Breast epithelium (tissue), 4 donors: ENCODE results near the gene S100A1. TPM values are rescaled to one million over a fixed set of nuclear protein-coding genes. Genes with fewer than 3 reads are reported as not detected.

Experiments
- DNase-seq, 2 donors: peaks; one replicate each; pipeline ENCODE4 v3.0.0-alpha.2; 2019; ENCODE audit warnings: low spot score in 2 of 2
- H3K27ac ChIP-seq, 2 donors: fragments of 200-600 bp; sonication (generic) in 1 of 2; one replicate each; pipeline ENCODE4 v1.5.1; 2016 to 2019; ENCODE audit warnings: mild to moderate bottlenecking in 1 of 2
- H3K27me3 ChIP-seq, 2 donors: fragments of 200-600 bp; sonication (generic) in 1 of 2; one replicate each; pipeline versions ENCODE4 v1.5.1 to v1.6.0; 2017 to 2019; ENCODE audit warnings: control low read depth in 1 of 2, mild to moderate bottlenecking in 1 of 2
- H3K36me3 ChIP-seq: fragments of 200-600 bp; one replicate; pipeline ENCODE4 v1.5.1; 2019
- H3K4me1 ChIP-seq, 2 donors: fragments of 200-600 bp; sonication (generic); one replicate each; pipeline ENCODE4 v1.5.1; 2016 to 2019; ENCODE audit warnings: control low read depth in 1 of 2
- H3K4me3 ChIP-seq, 3 donors: fragments of 200-600 bp; sonication (generic); 1 replicate in 2 of 3; 2 replicates in 1 of 3; pipeline ENCODE4 v1.5.1; 2016 to 2019; ENCODE audit warnings: mild to moderate bottlenecking in 3 of 3, moderate library complexity in 2 of 3
- H3K9me3 ChIP-seq, 2 donors: fragments of 200-600 bp; sonication (generic) in 1 of 2; one replicate each; pipeline ENCODE4 v1.5.1; 2016 to 2019; ENCODE audit warnings: control low read depth in 1 of 2
- CTCF ChIP-seq, 3 donors: fragments of 450-650 bp; IDR thresholded peaks; one replicate each; pipeline ENCODE4 v1.5.1; 2016 to 2017; ENCODE audit warnings: antibody characterized with exemption in 3 of 3, mild to moderate bottlenecking in 3 of 3, moderate library complexity in 3 of 3
- POLR2A ChIP-seq: fragments of 450-650 bp; IDR thresholded peaks from one replicate; pipeline ENCODE4 v1.6.1; 2016; ENCODE audit warnings: antibody characterized with exemption, mild to moderate bottlenecking, moderate library complexity
- POLR2AphosphoS5 ChIP-seq, 3 donors: sonication (generic); formaldehyde crosslinking; IDR thresholded peaks; one replicate each; pipeline ENCODE4 v1.6.1; 2017; ENCODE audit warnings: antibody characterized with exemption in 3 of 3
- intact Hi-C: fragments of 100-400 bp; cut with DNase I; formaldehyde crosslinking; loops from one replicate; pipeline ENCODE4 v1.15.1; 2023; ENCODE audit warnings: low total_unique reads
- total RNA-seq, 3 donors: library from RNA; depleted of rRNA; stranded (reverse); fragments of >200 nt; gene quantifications; one replicate each; pipeline ENCODE4 v1.1.0, GENCODE V29; 2016

Gene S100A1
- total RNA-seq, 3 donors from 2014 or later = 6.1 to 40.0 (median 28.5) TPM

DNA sequence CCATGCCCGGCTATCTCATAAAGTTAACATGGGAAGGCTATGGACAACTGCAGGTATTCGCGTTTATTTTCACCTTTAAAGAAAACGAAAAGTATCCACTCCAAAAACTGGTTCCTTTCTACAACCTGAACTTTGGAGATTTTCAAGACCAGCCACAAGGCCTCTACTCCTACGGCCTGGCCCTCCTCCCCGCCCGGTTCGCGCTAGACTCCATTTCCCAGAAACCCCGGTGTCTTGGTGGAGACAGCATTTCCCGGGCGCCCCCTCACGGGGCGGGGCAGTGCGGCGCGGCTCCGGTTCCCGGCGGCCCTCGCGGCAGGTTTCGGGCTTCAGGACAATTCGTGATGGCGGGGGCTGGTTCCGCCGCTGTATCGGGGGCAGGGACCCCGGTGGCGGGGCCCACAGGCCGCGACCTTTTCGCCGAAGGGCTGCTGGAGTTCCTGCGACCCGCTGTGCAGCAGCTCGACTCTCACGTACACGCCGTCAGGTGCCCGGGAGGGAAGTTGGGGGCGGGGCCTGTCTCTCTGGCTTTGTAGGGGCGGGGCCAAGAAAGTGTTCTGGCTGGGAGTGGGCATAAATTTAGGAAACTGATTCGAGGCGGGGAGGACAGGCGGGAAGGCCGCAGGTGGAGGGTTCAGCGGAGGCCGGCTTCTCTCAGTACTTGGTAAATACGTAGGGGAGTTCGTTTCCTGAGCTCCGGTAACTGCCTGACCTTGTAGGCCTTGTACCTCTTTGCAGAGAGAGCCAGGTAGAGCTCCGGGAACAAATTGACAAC is 30.4 kb downstream of the S100A1 start, which contains the start of gene SNAPIN:
TSS of gene SNAPIN (plus strand) at position 304 of the 775 bp plus-strand sequence. CDS start at position 345, 41 bp downstream.
- H3K4me3 ChIP-seq = peak within 1 kb of the TSS; percentile 67 to 88 (median 76)
- TF ChIP-seq POLR2AphosphoS5 (IDR thresholded peaks at IDR 0.05) (peak; percentile 88 to 90 (median 89)), CTCF (IDR thresholded peaks at IDR 0.05) (peak in 1 of 3 donors; percentile 4), POLR2A (peak; percentile 69)
- peaks cover 5% of the 10 kb centered on the region for H3K36me3 ChIP-seq
- peak; percentile 88 to 92 for DNase-seq
- no peaks in the 10 kb centered on the region for H3K9me3 ChIP-seq
- peaks cover 0 to 4% of the 10 kb centered on the region in 2 donors for H3K4me1 ChIP-seq
- intact Hi-C loops = no loop called here
- H3K27me3 ChIP-seq = no peaks in the 10 kb centered on the region
- peak within 1 kb of the TSS; percentile 93 to 99 for H3K27ac ChIP-seq

GRCh38 chr1:153659175-153659534 is 30.9 kb downstream of the S100A1 start:
- intact Hi-C loops = no loop called here
- H3K36me3 ChIP-seq = peaks cover 6% of the 10 kb centered on the region
- TF ChIP-seq POLR2A (no peak), POLR2AphosphoS5 (IDR thresholded peaks at IDR 0.05) (no peak), CTCF (IDR thresholded peaks at IDR 0.05) (no peak)
- peak overlapping the region; percentile 93 to 99 for H3K27ac ChIP-seq
- no peak for DNase-seq
- H3K9me3 ChIP-seq = no peaks in the 10 kb centered on the region
- no peaks in the 10 kb centered on the region for H3K27me3 ChIP-seq
- peaks cover 0 to 4% of the 10 kb centered on the region in 2 donors for H3K4me1 ChIP-seq
- peak overlapping the region; percentile 67 to 88 (median 76) for H3K4me3 ChIP-seq

- DNase-seq = no peak
- intact Hi-C loops = no loop called here
- H3K36me3 ChIP-seq = peaks cover 11% of the 10 kb centered on the region
- peaks cover 0 to 4% of the 10 kb centered on the region in 2 donors for H3K4me1 ChIP-seq
- TF ChIP-seq CTCF (IDR thresholded peaks at IDR 0.05) (no peak), POLR2A (no peak), POLR2AphosphoS5 (IDR thresholded peaks at IDR 0.05) (no peak)
- peak overlapping the region; percentile 93 to 99 for H3K27ac ChIP-seq
- H3K9me3 ChIP-seq = no peaks in the 10 kb centered on the region
- peak overlapping the region in 2 of 3 donors; percentile 67 to 88 for H3K4me3 ChIP-seq
- no peaks in the 10 kb centered on the region for H3K27me3 ChIP-seq
These were observed 31.4 kb downstream of the S100A1 start for GRCh38 chr1:153659656-153660055.

DNA sequence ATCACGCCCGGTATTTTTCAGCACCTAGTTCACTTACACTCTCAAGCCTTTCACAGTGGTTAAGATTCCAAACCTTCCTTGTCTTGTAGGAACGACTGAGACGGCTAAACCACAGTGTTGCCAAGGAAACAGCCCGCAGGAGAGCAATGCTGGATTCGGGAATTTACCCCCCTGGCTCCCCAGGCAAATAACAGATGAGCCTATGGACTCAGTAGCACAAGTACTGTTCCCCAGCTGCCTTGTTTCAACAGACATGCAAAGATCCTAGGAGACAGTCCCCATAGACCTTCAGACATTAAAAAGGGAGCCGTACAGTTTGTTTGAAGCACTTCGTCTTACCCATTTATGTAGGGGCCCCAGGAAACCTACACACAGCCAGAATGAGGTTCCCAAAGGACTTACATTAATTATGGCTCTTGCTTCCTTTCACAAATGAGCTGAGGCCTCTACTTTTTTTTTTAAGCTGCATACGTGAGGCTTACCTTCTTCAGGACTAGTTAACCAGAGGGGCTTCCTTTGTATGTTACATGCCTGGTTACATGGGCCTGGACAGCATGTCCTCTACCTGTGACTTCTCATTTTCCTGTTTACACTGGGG is 33.0 kb downstream of the S100A1 start:
- H3K9me3 ChIP-seq = no peaks in the 10 kb centered on the region
- TF ChIP-seq POLR2A = no peak
- no peak for TF ChIP-seq POLR2AphosphoS5 (IDR thresholded peaks at IDR 0.05)
- no peak for TF ChIP-seq CTCF (IDR thresholded peaks at IDR 0.05)
- no peak for DNase-seq
- no peak overlapping the region for H3K4me3 ChIP-seq
- intact Hi-C loops = no loop called here
- H3K27ac ChIP-seq = peak overlapping the region in 1 of 2 donors; percentile 10
- no peaks in the 10 kb centered on the region for H3K27me3 ChIP-seq
- peaks cover 0 to 4% of the 10 kb centered on the region in 2 donors for H3K4me1 ChIP-seq
- H3K36me3 ChIP-seq = peaks cover 11% of the 10 kb centered on the region

DNA sequence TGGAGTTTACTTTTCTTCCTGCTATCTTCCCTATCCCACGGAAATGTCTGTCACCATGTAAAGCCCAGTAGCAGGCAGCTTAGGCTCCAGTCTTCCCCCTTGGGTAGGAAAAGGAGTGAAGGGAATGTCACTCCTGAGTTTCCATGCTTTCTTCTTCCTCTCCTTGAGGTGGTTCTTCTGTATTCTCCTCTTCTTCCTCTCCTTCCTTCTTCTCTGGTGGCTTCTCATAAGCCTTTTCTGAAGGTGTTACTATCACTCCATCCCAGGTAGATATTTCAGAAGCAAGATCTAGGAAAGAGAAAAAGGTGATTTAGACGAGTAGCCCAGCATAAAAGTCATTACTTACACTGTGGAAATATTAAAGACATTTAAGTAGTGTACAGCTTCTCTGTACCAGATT is 34.0 kb downstream of the S100A1 start:
- Histone ChIP-seq H3K9me3 (no peaks in the 10 kb centered on the region), H3K36me3 (peaks cover 11% of the 10 kb centered on the region), H3K27me3 (no peaks in the 10 kb centered on the region), H3K27ac (no peak overlapping the region), H3K4me3 (no peak overlapping the region), H3K4me1 (peaks cover 0 to 4% of the 10 kb centered on the region in 2 donors)
- TF ChIP-seq CTCF (IDR thresholded peaks at IDR 0.05) (no peak), POLR2AphosphoS5 (IDR thresholded peaks at IDR 0.05) (no peak), POLR2A (no peak)
- no peak for DNase-seq
- intact Hi-C loops = loop anchor here (2.0 kb wide), 1 partner anchor 59 kb away; no protein-coding TSS in a partner anchor
